ENCODE data around the gene C1orf87. TPM values are rescaled to one million over a fixed set of nuclear protein-coding genes. Genes with fewer than 3 reads are reported as not detected.

Gene C1orf87
- total and polyA plus RNA-seq, 11 donors: not detected

DNA sequence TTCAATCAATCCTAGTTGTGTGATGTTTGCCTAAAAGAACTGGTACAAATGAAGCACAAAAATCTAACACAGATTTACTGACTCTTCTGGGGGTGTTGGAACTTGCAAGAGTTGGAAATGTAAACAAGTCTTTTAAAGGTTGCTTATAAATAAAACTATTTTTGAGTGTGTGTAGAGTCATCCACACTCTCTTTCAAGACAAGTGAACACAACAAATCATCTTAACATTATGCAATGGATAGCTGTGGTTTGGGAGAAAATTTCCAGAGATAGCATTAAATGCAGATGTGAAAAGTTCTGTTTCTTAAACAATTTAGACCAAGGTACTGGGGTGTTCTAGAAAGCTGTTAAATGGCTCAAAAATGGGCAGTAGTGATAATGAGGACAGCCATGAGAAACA is 28.7 kb downstream of the C1orf87 start:
- H3K4me3 ChIP-seq: no peak overlapping the region
- no peaks in the 10 kb centered on the region for H3K27me3 ChIP-seq
- intact Hi-C loops (cut with DNase I): no loop called here
- DNase-seq: no peak
- H3K36me3 ChIP-seq: no peaks in the 10 kb centered on the region
- TF ChIP-seq CTCF (IDR thresholded peaks at IDR 0.05): no peak
- TF ChIP-seq POLR2A (IDR thresholded peaks at IDR 0.05): no peak
- H3K4me1 ChIP-seq: no peaks in the 10 kb centered on the region
- ATAC-seq: no peak
- H3K27ac ChIP-seq: no peak overlapping the region
- peaks cover 0 to 15% (median 5%) of the 10 kb centered on the region in 12 donors for H3K9me3 ChIP-seq

GRCh38 chr1:60041783-60042182 is 31.8 kb downstream of the C1orf87 start:
- H3K4me3 ChIP-seq: no peak overlapping the region
- ATAC-seq (no peak), DNase-seq (no peak)
- no peaks in the 10 kb centered on the region for H3K9me3 ChIP-seq
- WGBS, 4 donors: 44 to 60% (median 51%) methylated on average over 2 of the region's 2 CpGs
- intact Hi-C loops (cut with DNase I): no loop called here
- TF ChIP-seq CTCF (IDR thresholded peaks at IDR 0.05) (no peak), POLR2A (IDR thresholded peaks at IDR 0.05) (no peak)
- no peaks in the 10 kb centered on the region for H3K27me3 ChIP-seq
- no peaks in the 10 kb centered on the region for H3K36me3 ChIP-seq
- no peak overlapping the region for H3K27ac ChIP-seq
- no peaks in the 10 kb centered on the region for H3K4me1 ChIP-seq

- 88 to 96% (median 91%) methylated on average over 1 of the region's 1 CpG for WGBS, 4 donors
- no peaks in the 10 kb centered on the region for H3K9me3 ChIP-seq
- ATAC-seq: no peak
- no peak overlapping the region for H3K4me3 ChIP-seq
- H3K27me3 ChIP-seq: no peaks in the 10 kb centered on the region
- intact Hi-C loops (cut with DNase I): no loop called here
- no peak overlapping the region for H3K27ac ChIP-seq
- no peaks in the 10 kb centered on the region for H3K36me3 ChIP-seq
- no peak for DNase-seq
- no peaks in the 10 kb centered on the region for H3K4me1 ChIP-seq
- no peak for TF ChIP-seq CTCF (IDR thresholded peaks at IDR 0.05)
- no peak for TF ChIP-seq POLR2A (IDR thresholded peaks at IDR 0.05)
These were observed 35.9 kb downstream of the C1orf87 start for GRCh38 chr1:60037669-60038068.

- Histone ChIP-seq H3K9me3 (no peaks in the 10 kb centered on the region), H3K27me3 (no peaks in the 10 kb centered on the region), H3K27ac (no peak overlapping the region), H3K36me3 (no peaks in the 10 kb centered on the region), H3K4me1 (no peaks in the 10 kb centered on the region), H3K4me3 (no peak overlapping the region)
- ATAC-seq (peak in 2 of 4 donors; percentile 10 to 27), DNase-seq (no peak)
- intact Hi-C loops (cut with DNase I): no loop called here
- no peak for TF ChIP-seq POLR2A (IDR thresholded peaks at IDR 0.05)
- TF ChIP-seq CTCF (IDR thresholded peaks at IDR 0.05): no peak
- 72 to 76% (median 73%) methylated on average over 6 of the region's 6 CpGs for WGBS, 4 donors
These were observed 36.6 kb downstream of the C1orf87 start for GRCh38 chr1:60036856-60037460.

All from heart left ventricle (tissue), 16 donors.